Breast epithelium (tissue), 4 donors: Measurements from ENCODE around the gene RITA1. TPM values are rescaled to one million over a fixed set of nuclear protein-coding genes. Genes with fewer than 3 reads are reported as not detected.

Source experiments
- DNase-seq, 2 donors: peaks; one replicate each; pipeline ENCODE4 v3.0.0-alpha.2; 2019; ENCODE audit warnings: low spot score in 2 of 2
- H3K27ac ChIP-seq, 2 donors: fragments of 200-600 bp; sonication (generic) in 1 of 2; one replicate each; pipeline ENCODE4 v1.5.1; 2016 to 2019; ENCODE audit warnings: mild to moderate bottlenecking in 1 of 2
- H3K27me3 ChIP-seq, 2 donors: fragments of 200-600 bp; sonication (generic) in 1 of 2; one replicate each; pipeline versions ENCODE4 v1.5.1 to v1.6.0; 2017 to 2019; ENCODE audit warnings: control low read depth in 1 of 2, mild to moderate bottlenecking in 1 of 2
- H3K36me3 ChIP-seq: fragments of 200-600 bp; one replicate; pipeline ENCODE4 v1.5.1; 2019
- H3K4me1 ChIP-seq, 2 donors: fragments of 200-600 bp; sonication (generic); one replicate each; pipeline ENCODE4 v1.5.1; 2016 to 2019; ENCODE audit warnings: control low read depth in 1 of 2
- H3K4me3 ChIP-seq, 3 donors: fragments of 200-600 bp; sonication (generic); 1 replicate in 2 of 3; 2 replicates in 1 of 3; pipeline ENCODE4 v1.5.1; 2016 to 2019; ENCODE audit warnings: mild to moderate bottlenecking in 3 of 3, moderate library complexity in 2 of 3
- H3K9me3 ChIP-seq, 2 donors: fragments of 200-600 bp; sonication (generic) in 1 of 2; one replicate each; pipeline ENCODE4 v1.5.1; 2016 to 2019; ENCODE audit warnings: control low read depth in 1 of 2
- CTCF ChIP-seq, 3 donors: fragments of 450-650 bp; IDR thresholded peaks; one replicate each; pipeline ENCODE4 v1.5.1; 2016 to 2017; ENCODE audit warnings: antibody characterized with exemption in 3 of 3, mild to moderate bottlenecking in 3 of 3, moderate library complexity in 3 of 3
- POLR2A ChIP-seq: fragments of 450-650 bp; IDR thresholded peaks from one replicate; pipeline ENCODE4 v1.6.1; 2016; ENCODE audit warnings: antibody characterized with exemption, mild to moderate bottlenecking, moderate library complexity
- POLR2AphosphoS5 ChIP-seq, 3 donors: sonication (generic); formaldehyde crosslinking; IDR thresholded peaks; one replicate each; pipeline ENCODE4 v1.6.1; 2017; ENCODE audit warnings: antibody characterized with exemption in 3 of 3
- intact Hi-C: fragments of 100-400 bp; cut with DNase I; formaldehyde crosslinking; loops from one replicate; pipeline ENCODE4 v1.15.1; 2023; ENCODE audit warnings: low total_unique reads
- total RNA-seq, 3 donors: library from RNA; depleted of rRNA; stranded (reverse); fragments of >200 nt; gene quantifications; one replicate each; pipeline ENCODE4 v1.1.0, GENCODE V29; 2016

RITA1 gene
- total RNA-seq, 3 donors from 2014 or later, result 9.4 to 22.4 (median 15.4) TPM

- Histone ChIP-seq H3K9me3 (no peaks in the 10 kb centered on the region), H3K27me3 (no peaks in the 10 kb centered on the region), H3K4me3 (no peak overlapping the region), H3K36me3 (no peaks in the 10 kb centered on the region), H3K27ac (peak overlapping the region in 1 of 2 donors; percentile 93), H3K4me1 (peaks cover 7 to 18% of the 10 kb centered on the region in 2 donors)
- intact Hi-C loops, result no loop called here
- no peak for DNase-seq
- TF ChIP-seq POLR2A (no peak), POLR2AphosphoS5 (IDR thresholded peaks at IDR 0.05) (no peak), CTCF (IDR thresholded peaks at IDR 0.05) (no peak)
Observed at GRCh38 chr12:113236539-113237399, 51.2 kb downstream of the RITA1 start.

GRCh38 chr12:113237748-113238147, 52.2 kb downstream of the RITA1 start:
- H3K27ac ChIP-seq, result peak overlapping the region; percentile 93 to 94
- DNase-seq, result no peak
- no peak for TF ChIP-seq POLR2AphosphoS5 (IDR thresholded peaks at IDR 0.05)
- TF ChIP-seq CTCF (IDR thresholded peaks at IDR 0.05), result no peak
- no peak for TF ChIP-seq POLR2A
- no peaks in the 10 kb centered on the region for H3K9me3 ChIP-seq
- no peaks in the 10 kb centered on the region for H3K27me3 ChIP-seq
- H3K4me3 ChIP-seq, result no peak overlapping the region
- intact Hi-C loops, result no loop called here
- H3K4me1 ChIP-seq, result peaks cover 7 to 22% of the 10 kb centered on the region in 2 donors
- H3K36me3 ChIP-seq, result no peaks in the 10 kb centered on the region

- intact Hi-C loops, result no loop called here
- Histone ChIP-seq H3K4me3 (no peak overlapping the region), H3K27ac (peak overlapping the region; percentile 93 to 94), H3K9me3 (no peaks in the 10 kb centered on the region), H3K27me3 (no peaks in the 10 kb centered on the region), H3K36me3 (no peaks in the 10 kb centered on the region), H3K4me1 (peaks cover 7 to 27% of the 10 kb centered on the region in 2 donors)
- DNase-seq, result no peak
- TF ChIP-seq POLR2AphosphoS5 (IDR thresholded peaks at IDR 0.05) (no peak), CTCF (IDR thresholded peaks at IDR 0.05) (no peak), POLR2A (no peak)
Observed at GRCh38 chr12:113238309-113238708, 52.8 kb downstream of the RITA1 start.

- Histone ChIP-seq H3K27ac (peak overlapping the region; percentile 93 to 94), H3K36me3 (no peaks in the 10 kb centered on the region), H3K27me3 (no peaks in the 10 kb centered on the region), H3K4me1 (peaks cover 7 to 37% of the 10 kb centered on the region in 2 donors), H3K4me3 (no peak overlapping the region), H3K9me3 (no peaks in the 10 kb centered on the region)
- TF ChIP-seq CTCF (IDR thresholded peaks at IDR 0.05), result no peak
- TF ChIP-seq POLR2A, result no peak
- TF ChIP-seq POLR2AphosphoS5 (IDR thresholded peaks at IDR 0.05), result no peak
- no peak for DNase-seq
- intact Hi-C loops, result no loop called here
Observed at GRCh38 chr12:113239288-113239771, 53.8 kb downstream of the RITA1 start.

GRCh38 chr12:113239811-113240331, 54.4 kb downstream of the RITA1 start:
- no peaks in the 10 kb centered on the region for H3K9me3 ChIP-seq
- no peaks in the 10 kb centered on the region for H3K36me3 ChIP-seq
- peaks cover 7 to 43% of the 10 kb centered on the region in 2 donors for H3K4me1 ChIP-seq
- TF ChIP-seq POLR2AphosphoS5 (IDR thresholded peaks at IDR 0.05) (no peak), CTCF (IDR thresholded peaks at IDR 0.05) (no peak), POLR2A (no peak)
- no peak overlapping the region for H3K4me3 ChIP-seq
- no peaks in the 10 kb centered on the region for H3K27me3 ChIP-seq
- no peak for DNase-seq
- intact Hi-C loops, result no loop called here
- peak overlapping the region; percentile 93 to 94 for H3K27ac ChIP-seq
